ENCODE results near the gene C1orf185. TPM values are rescaled to one million over a fixed set of nuclear protein-coding genes. Genes with fewer than 3 reads are reported as not detected.

The C1orf185 gene
- total RNA-seq (ENCODE audit: low replicate concordance), result not detected in 2 replicates

- TF ChIP-seq CTCF (IDR thresholded peaks at IDR 0.05; ENCODE audit: insufficient read depth, low read length), result no peak
- H3K4me3 ChIP-seq (ENCODE audit: low read depth, low read length), result no peak within 1 kb of the TSS
- DNase-seq (ENCODE audit: low read depth), result no peak
Observed at GRCh38 chr1:51101976-51102375, at the start of gene C1orf185. C1orf185 (plus strand) TSS chr1:51102228; CDS start chr1:51102234, 6 bp downstream.

- TF ChIP-seq CTCF (IDR thresholded peaks at IDR 0.05; ENCODE audit: insufficient read depth, low read length), result peak; percentile 56
- DNase-seq (ENCODE audit: low read depth), result peak; percentile 44
- H3K4me3 ChIP-seq (ENCODE audit: low read depth, low read length), result no peak overlapping the region
Observed at GRCh38 chr1:51058858-51059257, 43.2 kb upstream of the C1orf185 start.

- TF ChIP-seq CTCF (IDR thresholded peaks at IDR 0.05; ENCODE audit: insufficient read depth, low read length), result no peak
- peak; percentile 10 for DNase-seq (ENCODE audit: low read depth)
- H3K4me3 ChIP-seq (ENCODE audit: low read depth, low read length), result no peak overlapping the region
Observed at GRCh38 chr1:51061231-51061918, 40.7 kb upstream of the C1orf185 start.

- peak; percentile 82 for DNase-seq (ENCODE audit: low read depth)
- H3K4me3 ChIP-seq (ENCODE audit: low read depth, low read length), result no peak overlapping the region
- TF ChIP-seq CTCF (IDR thresholded peaks at IDR 0.05; ENCODE audit: insufficient read depth, low read length), result no peak
Observed at GRCh38 chr1:51063121-51063520, 38.9 kb upstream of the C1orf185 start.

- TF ChIP-seq CTCF (IDR thresholded peaks at IDR 0.05; ENCODE audit: insufficient read depth, low read length), result no peak
- DNase-seq (ENCODE audit: low read depth), result no peak
- H3K4me3 ChIP-seq (ENCODE audit: low read depth, low read length), result no peak overlapping the region
Observed at GRCh38 chr1:51070011-51070410, 32.0 kb upstream of the C1orf185 start.

GRCh38 chr1:51070640-51071039 lies 31.4 kb upstream of the C1orf185 start:
- peak; percentile 84 for DNase-seq (ENCODE audit: low read depth)
- no peak for TF ChIP-seq CTCF (IDR thresholded peaks at IDR 0.05; ENCODE audit: insufficient read depth, low read length)
- no peak overlapping the region for H3K4me3 ChIP-seq (ENCODE audit: low read depth, low read length)
